Mucosa of stomach (tissue), 1 donor: ENCODE results near the gene USP40.

Experiments used
- H3K27me3 ChIP-seq: one replicate; pipeline ENCODE4 v1.7.0; 2013; ENCODE audit warnings: mild to moderate bottlenecking, low read length; ENCODE audit not compliant: control insufficient read depth, insufficient read depth
- H3K36me3 ChIP-seq: one replicate; pipeline ENCODE4 v1.7.0; 2013; ENCODE audit warnings: low read length; ENCODE audit not compliant: control insufficient read depth, insufficient read depth
- H3K4me1 ChIP-seq: one replicate; pipeline ENCODE4 v1.7.0; 2013; ENCODE audit warnings: mild to moderate bottlenecking, low read length; ENCODE audit not compliant: control insufficient read depth, insufficient read depth
- H3K4me3 ChIP-seq: one replicate; pipeline ENCODE4 v1.7.0; 2013; ENCODE audit warnings: low read length
- H3K9ac ChIP-seq: one replicate; pipeline ENCODE4 v1.7.0; 2013; ENCODE audit warnings: mild to moderate bottlenecking, low read length, moderate library complexity
- H3K9me3 ChIP-seq: one replicate; pipeline ENCODE4 v1.7.0; 2013; ENCODE audit warnings: mild to moderate bottlenecking, low read length, moderate library complexity; ENCODE audit not compliant: control insufficient read depth
- donor health status: Pancreatic carcinoma.

The USP40 gene

GRCh38 chr2:233429175-233429897, 137.2 kb downstream of the USP40 start:
- peaks cover 72% of the 10 kb centered on the region for H3K4me1 ChIP-seq
- H3K36me3 ChIP-seq: no peaks in the 10 kb centered on the region
- no peaks in the 10 kb centered on the region for H3K27me3 ChIP-seq
- H3K4me3 ChIP-seq: no peak overlapping the region
- no peaks in the 10 kb centered on the region for H3K9me3 ChIP-seq
- peak overlapping the region; percentile 45 for H3K9ac ChIP-seq

- peaks cover 73% of the 10 kb centered on the region for H3K4me1 ChIP-seq
- no peaks in the 10 kb centered on the region for H3K36me3 ChIP-seq
- peak overlapping the region; percentile 45 for H3K9ac ChIP-seq
- no peaks in the 10 kb centered on the region for H3K9me3 ChIP-seq
- H3K4me3 ChIP-seq: no peak overlapping the region
- no peaks in the 10 kb centered on the region for H3K27me3 ChIP-seq
Measured at GRCh38 chr2:233428438-233428837, 138.1 kb downstream of the USP40 start.

- Histone ChIP-seq H3K27me3 (no peaks in the 10 kb centered on the region), H3K4me1 (peaks cover 73% of the 10 kb centered on the region), H3K9me3 (no peaks in the 10 kb centered on the region), H3K9ac (no peak overlapping the region), H3K4me3 (no peak overlapping the region), H3K36me3 (no peaks in the 10 kb centered on the region)
Measured at GRCh38 chr2:233428008-233428407, 138.6 kb downstream of the USP40 start.

GRCh38 chr2:233426619-233427342, 139.8 kb downstream of the USP40 start:
- H3K9ac ChIP-seq: no peak overlapping the region
- H3K27me3 ChIP-seq: no peaks in the 10 kb centered on the region
- peaks cover 81% of the 10 kb centered on the region for H3K4me1 ChIP-seq
- no peaks in the 10 kb centered on the region for H3K9me3 ChIP-seq
- H3K36me3 ChIP-seq: no peaks in the 10 kb centered on the region
- no peak overlapping the region for H3K4me3 ChIP-seq
